ENCODE measurements around the gene SLC25A10. TPM values are rescaled to one million over a fixed set of nuclear protein-coding genes. Genes with fewer than 3 reads are reported as not detected.

Gene SLC25A10
- total RNA-seq, 1 experiment from 2014 or later, result 117 TPM

DNA sequence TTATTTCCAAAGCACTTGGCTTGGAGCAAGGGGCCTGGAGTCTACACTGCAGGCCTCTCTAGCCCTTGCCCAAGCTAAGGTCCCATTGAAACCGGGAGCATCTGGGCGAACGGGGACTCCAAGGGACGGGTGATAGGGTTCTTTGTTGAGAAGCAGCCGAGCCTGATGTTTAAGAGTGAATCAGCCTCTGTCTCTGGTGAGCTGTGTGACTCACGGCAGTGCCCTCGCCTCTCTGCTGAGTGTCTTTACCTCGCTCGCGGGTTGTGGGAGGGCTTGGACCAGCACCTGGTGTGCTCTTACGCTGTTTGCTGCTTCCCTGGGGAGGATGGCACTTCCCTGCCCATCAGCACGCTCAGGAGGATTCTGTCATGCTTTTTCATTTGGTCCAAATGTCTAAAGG, 27.0 kb upstream of the SLC25A10 start:
- H3K9me3 ChIP-seq (ENCODE audit: low read length), result no peaks in the 10 kb centered on the region
- no peaks in the 10 kb centered on the region for H3K27me3 ChIP-seq (ENCODE audit: low read length)
- H4K20me1 ChIP-seq (ENCODE audit: low read length), result peaks cover 54% of the 10 kb centered on the region
- H3K36me3 ChIP-seq (ENCODE audit: low read depth, low read length), result peaks cover 38% of the 10 kb centered on the region
- H3K27ac ChIP-seq (ENCODE audit: low read length), result peak overlapping the region; percentile 94
- peaks cover 86% of the 10 kb centered on the region for H3K79me2 ChIP-seq (ENCODE audit: low read length)
- H3K4me1 ChIP-seq (ENCODE audit: insufficient read depth, low read length), result peaks cover 24% of the 10 kb centered on the region
- H3K4me3 ChIP-seq (ENCODE audit: low read length), result peak overlapping the region; percentile 87
- no peak for TF ChIP-seq EZH2 (IDR thresholded peaks at IDR 0.05; ENCODE audit: low read length, unreplicated experiment)
- TF ChIP-seq CTCF (conservative IDR thresholded peaks at IDR 0.05; ENCODE audit: low read depth, low read length), result no peak
- TF ChIP-seq EZH2phosphoT487 (IDR thresholded peaks at IDR 0.05; ENCODE audit: borderline replicate concordance, low read length), result no peak
- ChIA-PET CTCF (no interaction called here), POLR2A (ENCODE audit: unreplicated experiment) (interaction anchor here (0.7 to 1.0 kb wide), 2 partner anchors 17 to 18 kb away, joined by 4 to 6 read pairs; partner anchors contain the start of gene MRPL12)
- H3K4me2 ChIP-seq (ENCODE audit: low read length), result peak overlapping the region; percentile 96
- BruUV-seq (replicated peaks), result no TSS peak
- ATAC-seq, result peak; percentile 62
- intact Hi-C loops (cut with micrococcal nuclease), result no loop called here
- peak; percentile 88 for DNase-seq
- H3F3A ChIP-seq (ENCODE audit: low read length, unreplicated experiment), result peaks cover 5% of the 10 kb centered on the region
- H3K9ac ChIP-seq (ENCODE audit: low read length), result peak overlapping the region; percentile 95
- no peak overlapping the region for H2AFZ ChIP-seq (ENCODE audit: low read length)
- H3K9me2 ChIP-seq (replicated peaks; ENCODE audit: low read length), result no peaks in the 10 kb centered on the region

DNA sequence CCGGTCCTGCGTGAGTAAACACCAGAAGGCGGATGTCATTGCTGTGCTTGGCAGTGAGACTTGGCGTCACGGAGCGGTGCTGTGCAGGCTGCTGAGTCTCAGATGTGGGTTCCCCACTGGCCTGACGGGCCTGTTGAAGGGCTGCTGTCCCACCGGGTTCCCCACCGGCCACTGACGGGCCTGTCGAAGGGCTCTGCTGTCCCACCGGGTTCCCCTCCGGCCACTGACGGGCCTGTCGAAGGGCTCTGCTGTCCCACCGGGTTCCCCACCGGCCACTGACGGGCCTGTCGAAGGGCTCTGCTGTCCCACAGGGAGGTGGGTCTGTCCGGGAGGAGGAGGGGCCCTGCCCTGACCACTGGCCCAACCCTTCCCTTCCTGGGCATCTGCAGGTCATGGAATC, 25.5 kb upstream of the SLC25A10 start:
- intact Hi-C loops (cut with micrococcal nuclease), result no loop called here
- H3K4me1 ChIP-seq (ENCODE audit: insufficient read depth, low read length), result peaks cover 24% of the 10 kb centered on the region
- no TSS peak for BruUV-seq (replicated peaks)
- no peaks in the 10 kb centered on the region for H3K9me2 ChIP-seq (replicated peaks; ENCODE audit: low read length)
- no peak overlapping the region for H3K27ac ChIP-seq (ENCODE audit: low read length)
- H3K4me2 ChIP-seq (ENCODE audit: low read length), result no peak overlapping the region
- no peak for DNase-seq
- POLR2A ChIA-PET (ENCODE audit: unreplicated experiment), result no interaction called here
- no peak overlapping the region for H3K4me3 ChIP-seq (ENCODE audit: low read length)
- H3F3A ChIP-seq (ENCODE audit: low read length, unreplicated experiment), result peaks cover 5% of the 10 kb centered on the region
- no peaks in the 10 kb centered on the region for H3K27me3 ChIP-seq (ENCODE audit: low read length)
- peaks cover 55% of the 10 kb centered on the region for H4K20me1 ChIP-seq (ENCODE audit: low read length)
- no peak overlapping the region for H2AFZ ChIP-seq (ENCODE audit: low read length)
- no peaks in the 10 kb centered on the region for H3K9me3 ChIP-seq (ENCODE audit: low read length)
- no peak for TF ChIP-seq EZH2phosphoT487 (IDR thresholded peaks at IDR 0.05; ENCODE audit: borderline replicate concordance, low read length)
- TF ChIP-seq EZH2 (IDR thresholded peaks at IDR 0.05; ENCODE audit: low read length, unreplicated experiment), result no peak
- TF ChIP-seq CTCF (conservative IDR thresholded peaks at IDR 0.05; ENCODE audit: low read depth, low read length), result no peak
- ATAC-seq, result no peak
- H3K36me3 ChIP-seq (ENCODE audit: low read depth, low read length), result peaks cover 45% of the 10 kb centered on the region
- peaks cover 89% of the 10 kb centered on the region for H3K79me2 ChIP-seq (ENCODE audit: low read length)
- no peak overlapping the region for H3K9ac ChIP-seq (ENCODE audit: low read length)
- CTCF ChIA-PET, result no interaction called here

DNA sequence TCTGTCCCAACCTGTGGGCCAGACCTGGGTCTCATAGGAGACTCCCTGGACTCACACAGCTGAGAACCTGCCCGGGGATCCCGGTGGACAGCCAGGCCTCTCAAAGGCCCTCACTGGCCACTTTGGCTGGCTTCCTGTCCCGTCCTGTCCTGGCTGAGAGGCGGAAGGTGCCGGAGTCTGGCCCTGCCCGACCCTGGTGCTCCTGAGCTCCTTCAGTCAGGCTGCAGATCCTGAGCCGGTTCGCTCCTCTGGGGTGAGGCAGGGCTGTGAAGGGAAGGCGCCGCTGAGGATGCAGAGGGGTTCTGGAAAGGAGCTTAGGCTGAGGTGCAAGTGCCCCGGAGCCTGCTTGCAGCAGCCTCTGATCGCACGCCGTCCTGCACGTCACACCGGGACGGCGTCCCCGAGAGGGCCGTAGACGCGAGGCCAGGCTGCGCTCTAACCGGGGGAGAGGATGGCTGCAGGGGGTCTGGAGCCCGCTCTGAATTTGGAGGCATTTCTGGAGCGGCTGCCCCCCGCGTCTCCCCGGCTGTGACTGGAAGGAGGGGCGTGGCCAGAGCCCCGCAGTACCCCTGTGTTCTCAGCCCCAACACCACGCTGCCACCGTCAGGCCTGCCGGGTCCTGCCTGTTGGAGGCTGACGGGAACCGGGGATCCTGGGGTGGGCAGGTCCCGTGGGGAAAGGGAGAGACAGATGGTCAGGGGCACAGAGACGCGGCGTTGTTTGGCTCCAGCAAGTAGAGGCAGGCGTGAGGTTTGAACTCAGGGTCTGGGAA, 24.1 kb upstream of the SLC25A10 start:
- ChIA-PET POLR2A (ENCODE audit: unreplicated experiment) (no interaction called here), CTCF (no interaction called here)
- peaks cover 55% of the 10 kb centered on the region for H4K20me1 ChIP-seq (ENCODE audit: low read length)

More for the DNA sequence above, 24.1 kb upstream of the SLC25A10 start:
- Histone ChIP-seq H3K27ac (ENCODE audit: low read length) (no peak overlapping the region), H3K9ac (ENCODE audit: low read length) (no peak overlapping the region), H3K4me2 (ENCODE audit: low read length) (no peak overlapping the region), H2AFZ (ENCODE audit: low read length) (no peak overlapping the region), H3K9me2 (replicated peaks; ENCODE audit: low read length) (no peaks in the 10 kb centered on the region), H3K9me3 (ENCODE audit: low read length) (no peaks in the 10 kb centered on the region), H3K4me1 (ENCODE audit: insufficient read depth, low read length) (peaks cover 19% of the 10 kb centered on the region), H3F3A (ENCODE audit: low read length, unreplicated experiment) (peaks cover 5% of the 10 kb centered on the region), H3K27me3 (ENCODE audit: low read length) (no peaks in the 10 kb centered on the region), H3K36me3 (ENCODE audit: low read depth, low read length) (peaks cover 56% of the 10 kb centered on the region), H3K4me3 (ENCODE audit: low read length) (no peak overlapping the region), H3K79me2 (ENCODE audit: low read length) (peaks cover 75% of the 10 kb centered on the region)
- TF ChIP-seq EZH2 (IDR thresholded peaks at IDR 0.05; ENCODE audit: low read length, unreplicated experiment) (no peak), CTCF (conservative IDR thresholded peaks at IDR 0.05; ENCODE audit: low read depth, low read length) (no peak), EZH2phosphoT487 (IDR thresholded peaks at IDR 0.05; ENCODE audit: borderline replicate concordance, low read length) (no peak)
- intact Hi-C loops (cut with micrococcal nuclease), result no loop called here
- DNase-seq (no peak), ATAC-seq (no peak)
- BruUV-seq (replicated peaks), result no TSS peak

Measured in PC-3 (cell line).